Lower leg skin (tissue), 3 donors: ENCODE measurements around the gene FOXE1.

Experiments used
- CTCF ChIP-seq, 3 donors: fragments of 450-650 bp; IDR thresholded peaks; one replicate each; pipeline ENCODE4 v1.5.1; 2016; ENCODE audit warnings: antibody characterized with exemption in 3 of 3, mild to moderate bottlenecking in 3 of 3, moderate library complexity in 2 of 3
- POLR2A ChIP-seq, 2 donors: fragments of 450-650 bp; IDR thresholded peaks; one replicate each; pipeline ENCODE4 v1.6.1; 2016 to 2017; ENCODE audit warnings: antibody characterized with exemption in 2 of 2, mild to moderate bottlenecking in 1 of 2, moderate library complexity in 1 of 2

GRCh38 chr9:97895211-97895610 is 42.2 kb downstream of the FOXE1 start:
- TF ChIP-seq CTCF (IDR thresholded peaks at IDR 0.05) (no peak), POLR2A (IDR thresholded peaks at IDR 0.05) (no peak)
